Measurements from ENCODE around the gene APOBEC3F. TPM values are rescaled to one million over a fixed set of nuclear protein-coding genes. Genes with fewer than 3 reads are reported as not detected.
"Not testable (repeated sequence)": the region's sequence is repeated elsewhere in the genome, so short reads cannot be mapped to it uniquely, and the experiment has no call there.

Gene APOBEC3F
- total RNA-seq, 3 donors from 2014 or later, result 7.4 to 14.1 (median 8.8) TPM

- ATAC-seq (no peak), DNase-seq (no peak)
- no peak for TF ChIP-seq CTCF (IDR thresholded peaks at IDR 0.05)
- H3K36me3 ChIP-seq (ENCODE audit: low read depth), result no peaks in the 10 kb centered on the region
- H3K4me3 ChIP-seq, result no peak overlapping the region
- peaks cover 7% of the 10 kb centered on the region for H3K4me1 ChIP-seq (ENCODE audit: low read depth)
- H3K9me3 ChIP-seq, result no peaks in the 10 kb centered on the region
- intact Hi-C loops (cut with DNase I, micrococcal nuclease), result no loop called here
Measured at GRCh38 chr22:39010946-39011345, 29.7 kb upstream of the APOBEC3F start.

- intact Hi-C loops (cut with DNase I, micrococcal nuclease), result no loop called here
- no peak for ATAC-seq
Measured at GRCh38 chr22:39012533-39013511, 27.8 kb upstream of the APOBEC3F start.

GRCh38 chr22:39013561-39013941, 27.1 kb upstream of the APOBEC3F start:
- H3K36me3 ChIP-seq (ENCODE audit: low read depth); intact Hi-C loops (cut with DNase I, micrococcal nuclease); H3K9me3 ChIP-seq; H3K4me1 ChIP-seq (ENCODE audit: low read depth); H3K4me3 ChIP-seq; DNase-seq: not testable (repeated sequence)
- peak; percentile 14 for ATAC-seq

More at GRCh38 chr22:39012533-39013511, 27.8 kb upstream of the APOBEC3F start:
- no peak for DNase-seq
- H3K36me3 ChIP-seq (ENCODE audit: low read depth), result no peaks in the 10 kb centered on the region
- TF ChIP-seq CTCF (IDR thresholded peaks at IDR 0.05), result no peak
- H3K4me1 ChIP-seq (ENCODE audit: low read depth), result peaks cover 7% of the 10 kb centered on the region
- H3K9me3 ChIP-seq, result no peaks in the 10 kb centered on the region
- no peak overlapping the region for H3K4me3 ChIP-seq

DNA sequence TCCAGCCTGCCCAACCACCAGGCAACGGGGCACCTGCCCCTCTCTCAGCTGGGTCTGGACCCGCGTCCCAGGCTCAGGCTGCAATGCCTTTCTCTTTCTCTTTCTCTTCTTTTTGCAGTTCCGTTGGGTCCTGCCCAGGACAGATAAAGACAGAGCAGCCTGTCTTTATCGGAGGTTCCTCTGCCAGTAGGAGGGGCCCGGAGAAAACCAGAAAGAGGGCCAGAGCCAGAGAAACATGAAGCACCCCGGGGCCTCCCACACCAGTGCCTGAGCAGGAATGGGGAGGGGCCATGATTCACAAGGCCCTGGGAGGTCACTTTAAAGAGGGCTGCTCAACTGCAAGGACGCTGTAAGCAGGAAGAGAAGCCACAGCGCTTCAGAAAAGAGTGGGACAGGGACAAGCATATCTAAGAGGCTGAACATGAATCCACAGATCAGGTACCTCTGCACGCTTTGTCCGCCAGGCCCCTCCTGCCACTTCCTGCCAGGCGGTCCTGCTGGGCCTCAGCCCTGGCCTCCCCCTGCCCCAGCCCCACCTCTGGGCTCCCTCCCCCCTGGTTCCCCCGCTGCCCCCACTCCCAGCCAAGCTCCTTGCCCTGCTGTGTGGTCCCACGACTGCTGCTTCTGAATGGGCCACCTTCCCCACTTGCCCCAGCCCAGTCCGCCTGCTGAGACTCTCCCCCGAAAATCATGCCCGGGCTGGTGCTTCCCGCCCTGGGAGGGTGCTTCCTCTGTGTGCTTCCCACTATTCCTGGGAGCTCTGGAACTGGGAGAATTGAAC, 26.5 kb upstream of the APOBEC3F start, which contains the start of gene APOBEC3C:
Gene APOBEC3C (plus strand): TSS at position 316 of the 781 bp plus-strand sequence. CDS start 106 bp downstream, at position 422.
- ATAC-seq (peak; percentile 96), DNase-seq (peak; percentile 77 to 87 (median 85))
- no peaks in the 10 kb centered on the region for H3K9me3 ChIP-seq
- no peak for TF ChIP-seq CTCF (IDR thresholded peaks at IDR 0.05)
- H3K4me1 ChIP-seq (ENCODE audit: low read depth), result peaks cover 7% of the 10 kb centered on the region
- H3K4me3 ChIP-seq, result no peak within 1 kb of the TSS
- no peaks in the 10 kb centered on the region for H3K36me3 ChIP-seq (ENCODE audit: low read depth)
- intact Hi-C loops (cut with DNase I, micrococcal nuclease), result no loop called here

DNA sequence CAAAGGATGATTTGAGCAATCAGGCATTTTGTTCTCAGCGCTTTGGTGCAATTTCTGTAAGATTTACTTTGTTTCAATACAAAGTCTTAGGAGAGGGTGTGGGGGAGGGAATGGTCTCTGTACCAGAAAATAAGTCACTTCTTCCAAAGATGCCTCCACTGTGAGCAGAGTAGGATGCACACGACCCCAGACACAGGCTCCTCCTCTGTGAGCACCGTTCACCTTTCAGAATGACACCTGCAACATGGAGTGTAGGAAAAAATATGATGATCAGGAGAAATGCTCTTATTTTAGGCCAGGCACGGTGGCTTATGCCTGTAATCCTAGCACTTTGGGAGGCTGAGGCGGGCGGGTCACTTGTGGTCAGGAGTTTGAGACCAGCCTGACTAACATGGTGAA, 25.9 kb upstream of the APOBEC3F start:
- intact Hi-C loops (cut with DNase I, micrococcal nuclease), result not testable (repeated sequence)

DNA sequence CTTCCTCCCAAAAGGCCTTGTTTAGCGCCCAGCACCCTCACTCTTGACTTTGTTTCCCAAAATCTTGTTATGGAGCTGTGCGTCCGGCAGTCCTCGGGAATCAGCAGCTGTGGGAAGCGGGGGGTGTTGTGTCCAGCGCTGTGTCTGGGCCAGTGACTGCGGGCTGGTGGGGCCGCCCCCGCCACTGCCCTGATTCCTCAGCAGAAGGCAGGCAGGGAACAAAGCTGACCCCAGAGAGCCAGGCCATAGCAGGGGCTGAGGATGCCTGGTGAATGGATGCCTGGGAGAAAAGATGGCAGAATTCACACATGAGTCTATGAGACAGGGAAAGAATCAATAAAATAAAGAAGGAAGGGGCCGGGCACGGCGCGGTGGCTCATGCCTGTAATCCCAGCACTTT, 24.1 kb upstream of the APOBEC3F start:
- Histone ChIP-seq H3K4me1 (ENCODE audit: low read depth) (peaks cover 10% of the 10 kb centered on the region), H3K9me3 (no peaks in the 10 kb centered on the region), H3K4me3 (no peak overlapping the region), H3K36me3 (ENCODE audit: low read depth) (no peaks in the 10 kb centered on the region)
- no peak for ATAC-seq
- intact Hi-C loops (cut with DNase I, micrococcal nuclease), result no loop called here
- TF ChIP-seq CTCF (IDR thresholded peaks at IDR 0.05), result no peak
- DNase-seq, result no peak

More for the DNA sequence above, 25.9 kb upstream of the APOBEC3F start:
- not testable (repeated sequence) for H3K9me3 ChIP-seq; H3K4me1 ChIP-seq (ENCODE audit: low read depth); DNase-seq; H3K36me3 ChIP-seq (ENCODE audit: low read depth); H3K4me3 ChIP-seq
- peak; percentile 11 for ATAC-seq
